GM19240 (cell line): ENCODE results near the gene ZNF213.
"Not testable (repeated sequence)": the region's sequence is repeated elsewhere in the genome, so short reads cannot be mapped to it uniquely, and the experiment has no call there.

Experiments
- DNase-seq: peaks from one replicate; pipeline ENCODE4 v3.0.0; 2011; ENCODE audit warnings: low spot score; ENCODE audit not compliant: insufficient read length

The ZNF213 gene

DNA sequence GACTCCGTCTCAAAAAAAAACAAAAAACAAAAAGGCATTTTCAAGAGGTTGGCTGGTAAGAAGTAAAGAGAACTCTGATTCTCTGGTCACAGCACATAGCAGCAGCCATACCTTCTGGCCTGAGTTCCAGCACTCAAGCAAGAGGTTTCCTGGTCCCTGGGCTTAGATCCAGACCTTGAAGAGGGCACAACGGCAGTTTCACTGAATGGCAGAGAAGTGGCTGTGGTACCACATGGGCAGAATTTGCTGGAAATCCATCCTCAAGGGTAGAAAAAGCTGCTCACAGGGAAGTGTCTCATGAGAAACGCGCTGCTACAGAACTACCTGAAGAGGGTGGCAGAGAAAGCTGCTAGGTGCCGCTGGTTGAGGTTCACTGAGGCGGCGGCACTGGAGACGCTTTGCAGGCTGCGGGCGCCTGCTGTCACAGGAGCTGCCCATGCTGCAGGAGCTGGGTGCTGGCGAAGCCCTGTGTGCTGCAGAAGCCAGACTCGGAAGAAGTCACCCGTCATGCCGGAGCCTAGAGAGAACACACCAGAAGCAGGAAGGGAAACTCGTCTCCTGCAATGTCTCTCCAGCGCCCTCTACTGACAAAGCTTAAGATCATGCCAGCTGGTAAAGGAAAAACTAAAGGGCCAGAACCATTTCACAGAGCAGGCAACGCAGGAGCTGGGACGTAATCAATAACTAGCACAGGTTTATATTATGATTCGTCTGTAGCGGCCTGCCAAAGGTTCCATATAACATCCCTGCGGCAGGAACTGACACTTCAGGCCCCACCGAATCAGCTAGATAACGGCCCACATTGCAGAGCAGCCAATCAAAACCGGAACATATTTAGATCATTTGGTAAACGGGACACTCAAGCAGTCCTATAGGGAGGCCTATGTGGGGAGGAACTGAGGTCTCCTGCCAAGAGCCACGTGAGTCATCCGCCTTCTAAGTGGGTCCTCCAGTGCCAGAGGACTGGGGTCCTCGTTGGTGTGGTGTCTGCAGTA lies 5.4 kb upstream of the ZNF213 start:
- no peak for DNase-seq

DNA sequence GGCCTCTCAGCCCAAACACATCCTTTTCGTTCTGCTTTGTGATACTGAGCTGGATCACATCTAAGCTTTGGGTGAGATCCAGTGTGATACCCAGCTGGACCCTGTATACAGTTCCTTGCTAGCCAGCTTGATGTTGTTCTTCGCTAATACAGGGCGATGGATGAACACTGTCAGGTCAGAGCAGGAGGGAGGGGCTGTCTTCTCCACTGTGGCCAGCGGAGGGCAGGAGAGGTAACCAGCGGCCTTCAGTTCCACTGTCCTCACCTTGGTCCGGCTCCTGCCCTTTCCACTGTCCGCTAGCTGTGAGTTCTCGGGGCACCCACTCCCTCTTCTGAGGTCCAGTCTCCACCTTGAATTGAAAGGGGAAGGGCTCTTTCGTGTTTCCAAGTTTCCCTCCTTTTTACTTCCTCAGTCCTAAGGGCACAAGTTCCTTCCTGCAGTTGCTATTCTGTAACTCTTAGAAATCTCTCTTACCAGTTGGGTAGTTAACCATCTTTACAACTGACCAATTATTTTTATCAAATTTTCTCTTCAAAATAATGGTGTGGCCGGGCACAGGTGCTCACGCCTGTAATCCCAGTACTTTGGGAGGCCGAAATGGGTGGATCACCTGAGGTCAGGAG lies 3.0 kb upstream of the ZNF213 start:
- DNase-seq: no peak

DNA sequence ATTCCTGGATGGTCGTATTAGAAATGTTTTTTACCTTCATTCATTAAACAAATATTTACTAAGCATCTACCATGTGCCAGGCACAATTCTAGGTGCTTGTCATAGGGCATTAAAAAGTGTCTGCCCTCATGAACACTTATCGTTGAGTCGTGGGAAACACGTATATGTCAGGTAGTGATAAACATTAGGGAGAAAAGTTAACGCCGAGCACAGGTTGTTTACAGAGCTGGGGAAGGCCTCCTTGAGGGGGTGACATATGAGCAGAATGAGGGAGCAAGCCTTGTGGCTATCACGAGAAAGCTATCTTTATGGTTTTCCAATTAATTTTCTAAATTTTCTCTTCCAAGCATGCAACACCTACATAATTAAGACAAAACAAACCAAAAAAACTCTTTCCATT lies 985 bp upstream of the ZNF213 start:
- no peak for DNase-seq

DNA sequence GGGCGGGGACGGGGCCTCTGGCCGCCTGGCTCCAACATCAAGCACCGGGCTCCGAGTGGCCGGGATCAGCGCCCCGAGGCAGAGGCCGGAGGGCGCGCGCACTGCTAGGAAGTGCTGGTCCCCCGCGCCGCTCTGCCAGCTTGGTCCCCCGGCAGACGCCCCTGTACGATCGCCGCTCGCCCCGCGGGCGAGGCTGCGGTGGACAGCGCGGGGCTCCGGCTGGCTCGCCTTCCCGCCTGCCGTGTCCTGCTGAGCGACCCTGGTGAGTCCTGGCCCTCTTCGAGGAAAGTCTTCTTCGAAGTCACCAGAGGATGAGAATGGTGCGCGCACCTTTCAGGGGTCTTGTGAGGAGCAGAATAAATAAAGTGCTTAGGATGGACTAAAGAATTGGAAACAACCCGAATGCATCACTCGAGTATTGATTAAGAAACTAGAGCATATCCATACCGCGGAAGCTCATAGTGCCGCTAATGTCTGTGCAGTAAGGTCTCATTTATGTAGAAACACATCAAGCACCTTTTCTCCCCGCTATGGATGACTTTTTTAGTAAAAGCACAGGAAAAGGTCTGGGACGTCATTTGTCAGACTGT lies 392 bp downstream of the ZNF213 start:
- no peak for DNase-seq

DNA sequence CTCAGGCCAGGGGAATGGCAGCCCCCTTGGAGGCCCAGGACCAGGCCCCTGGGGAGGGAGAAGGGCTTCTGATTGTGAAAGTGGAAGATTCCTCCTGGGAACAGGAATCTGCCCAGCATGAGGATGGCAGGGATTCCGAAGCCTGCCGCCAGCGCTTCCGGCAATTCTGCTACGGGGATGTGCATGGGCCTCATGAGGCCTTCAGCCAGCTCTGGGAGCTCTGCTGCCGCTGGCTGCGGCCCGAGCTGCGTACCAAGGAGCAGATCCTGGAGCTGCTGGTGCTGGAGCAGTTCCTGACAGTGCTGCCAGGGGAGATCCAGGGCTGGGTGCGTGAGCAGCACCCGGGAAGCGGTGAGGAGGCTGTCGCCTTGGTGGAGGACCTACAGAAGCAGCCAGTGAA lies 2.4 kb downstream of the ZNF213 start:
- DNase-seq: no peak

DNA sequence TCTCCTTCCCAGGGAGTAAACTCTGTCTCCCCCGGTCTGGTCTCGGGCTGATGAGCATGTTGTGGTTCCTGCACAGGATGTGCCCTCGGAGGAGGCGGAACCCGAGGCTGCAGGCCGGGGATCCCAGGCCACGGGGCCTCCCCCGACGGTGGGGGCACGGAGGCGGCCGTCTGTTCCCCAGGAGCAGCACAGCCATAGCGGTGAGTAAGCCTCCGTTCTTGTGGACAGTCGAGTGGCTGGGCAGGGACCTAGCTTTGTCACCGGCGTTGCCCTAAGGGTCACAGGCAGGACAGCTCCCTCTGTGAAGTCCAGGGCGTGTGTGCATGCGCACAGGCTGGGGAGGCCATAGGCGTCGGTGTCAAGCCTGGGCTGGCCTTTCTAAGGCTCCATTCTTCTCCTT lies 3.5 kb downstream of the ZNF213 start:
- DNase-seq: no peak

DNA sequence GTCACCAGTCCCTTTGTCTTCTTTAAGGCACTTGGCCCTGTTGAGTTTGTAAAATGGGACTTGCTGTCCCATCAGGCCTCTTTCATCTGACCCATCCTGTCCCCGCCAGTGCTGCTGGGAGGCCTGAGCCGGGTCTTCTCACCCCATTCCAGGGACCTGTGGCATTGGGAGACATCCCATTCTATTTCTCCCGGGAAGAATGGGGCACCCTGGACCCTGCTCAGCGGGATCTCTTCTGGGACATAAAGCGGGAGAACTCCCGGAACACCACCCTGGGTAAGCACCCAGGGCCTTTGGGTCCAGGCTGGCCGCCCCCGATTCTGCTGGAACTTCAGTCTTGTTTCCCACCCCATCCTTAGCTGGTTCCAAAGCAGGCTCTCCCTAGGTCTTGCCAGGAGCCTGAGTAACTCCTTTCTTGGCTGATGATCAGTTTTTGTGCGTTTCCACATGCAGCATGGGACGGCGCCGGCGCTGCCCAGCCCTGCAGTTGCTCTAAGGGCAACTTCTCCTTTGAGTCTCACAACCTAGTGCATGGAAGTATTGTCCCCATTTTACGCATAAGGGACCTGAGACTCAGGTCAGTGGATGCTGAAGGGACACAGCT lies 4.1 kb downstream of the ZNF213 start:
- DNase-seq: no peak

DNA sequence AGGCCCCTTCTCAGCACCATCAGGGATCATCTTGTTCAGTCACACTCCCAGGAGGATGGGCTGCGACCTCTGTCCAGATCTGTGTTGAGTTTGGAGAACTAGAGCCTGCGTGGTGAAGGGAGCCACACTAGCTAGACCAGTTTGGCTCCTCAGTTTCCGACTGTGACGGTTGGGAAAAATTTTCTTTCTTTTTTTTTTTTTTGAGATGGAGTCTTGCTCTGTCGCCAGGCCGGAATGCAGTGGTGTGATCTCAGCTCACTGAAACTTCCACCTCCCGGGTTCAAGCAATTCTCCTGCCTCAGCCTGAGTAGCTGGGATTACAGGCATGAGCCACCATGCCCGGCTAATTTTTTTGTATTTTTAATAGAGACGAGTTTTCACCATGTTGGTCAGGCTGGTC lies 4.7 kb downstream of the ZNF213 start:
- not testable (repeated sequence) for DNase-seq

DNA sequence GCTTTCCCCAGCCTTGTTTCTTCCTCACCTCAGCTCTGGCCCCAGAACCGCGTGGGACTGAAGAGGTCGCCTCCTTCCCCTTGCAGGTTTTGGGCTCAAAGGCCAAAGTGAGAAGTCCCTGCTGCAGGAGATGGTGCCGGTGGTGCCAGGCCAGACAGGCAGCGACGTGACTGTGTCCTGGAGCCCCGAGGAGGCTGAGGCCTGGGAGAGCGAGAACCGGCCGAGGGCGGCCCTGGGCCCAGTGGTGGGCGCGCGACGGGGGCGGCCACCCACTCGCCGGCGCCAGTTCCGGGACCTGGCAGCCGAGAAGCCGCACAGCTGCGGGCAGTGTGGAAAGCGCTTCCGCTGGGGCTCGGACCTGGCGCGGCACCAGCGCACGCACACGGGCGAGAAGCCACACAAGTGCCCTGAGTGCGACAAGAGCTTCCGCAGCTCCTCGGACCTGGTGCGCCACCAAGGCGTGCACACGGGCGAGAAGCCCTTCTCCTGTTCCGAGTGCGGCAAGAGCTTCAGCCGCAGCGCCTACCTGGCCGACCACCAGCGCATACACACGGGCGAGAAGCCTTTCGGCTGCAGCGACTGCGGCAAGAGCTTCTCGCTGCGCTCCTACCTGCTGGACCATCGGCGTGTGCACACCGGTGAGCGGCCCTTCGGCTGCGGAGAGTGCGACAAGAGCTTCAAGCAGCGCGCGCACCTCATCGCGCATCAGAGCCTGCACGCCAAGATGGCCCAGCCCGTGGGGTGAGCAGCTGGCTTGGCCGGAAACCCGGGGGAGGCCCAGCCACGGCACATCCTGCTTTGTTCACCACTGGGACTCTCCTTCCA lies 6.0 kb downstream of the ZNF213 start:
- no peak for DNase-seq

DNA sequence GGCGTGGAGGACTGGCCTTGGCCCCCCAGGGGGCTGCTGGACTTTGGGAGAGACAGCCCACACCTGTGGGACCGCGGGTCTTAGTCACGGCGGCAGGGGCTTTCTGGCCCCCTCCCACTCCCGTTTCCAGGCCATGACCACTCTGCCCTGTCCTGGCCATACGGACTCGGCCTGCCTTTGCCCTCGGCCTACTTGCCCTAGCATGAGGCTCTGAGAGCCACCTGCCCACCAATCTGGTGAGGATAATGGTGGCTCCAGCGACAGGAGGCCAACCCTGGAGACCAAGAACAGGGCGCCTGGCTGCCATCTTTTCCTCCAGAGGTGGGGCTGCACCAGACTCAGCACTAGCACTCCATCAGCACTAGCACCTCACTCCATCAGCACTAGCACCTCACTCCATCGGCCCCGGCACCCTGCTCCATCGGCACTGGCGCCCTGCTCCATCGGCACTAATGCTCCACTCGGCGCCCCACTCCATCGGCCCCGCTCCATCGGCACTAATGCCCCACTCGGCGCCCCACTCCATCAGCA lies 7.0 kb downstream of the ZNF213 start:
- DNase-seq: no peak

DNA sequence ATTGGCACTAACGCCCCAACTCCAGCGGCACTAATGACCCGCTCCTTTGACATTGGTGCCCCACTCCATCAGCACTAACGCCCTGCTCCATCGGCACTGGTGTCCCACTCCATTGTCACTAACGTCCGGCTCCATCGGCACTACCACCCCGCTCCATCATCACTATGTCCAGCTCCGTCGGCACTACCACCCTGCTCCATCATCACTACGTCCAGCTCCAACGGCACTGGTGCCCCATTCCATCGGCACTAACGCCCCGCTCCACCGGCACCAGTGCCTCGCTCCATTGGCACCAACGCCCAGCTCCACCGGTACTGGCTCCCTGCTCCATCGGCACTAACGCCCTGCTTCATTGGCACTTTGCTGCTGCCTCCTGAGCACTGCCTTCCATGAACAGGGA lies 7.5 kb downstream of the ZNF213 start:
- DNase-seq: no peak

DNA sequence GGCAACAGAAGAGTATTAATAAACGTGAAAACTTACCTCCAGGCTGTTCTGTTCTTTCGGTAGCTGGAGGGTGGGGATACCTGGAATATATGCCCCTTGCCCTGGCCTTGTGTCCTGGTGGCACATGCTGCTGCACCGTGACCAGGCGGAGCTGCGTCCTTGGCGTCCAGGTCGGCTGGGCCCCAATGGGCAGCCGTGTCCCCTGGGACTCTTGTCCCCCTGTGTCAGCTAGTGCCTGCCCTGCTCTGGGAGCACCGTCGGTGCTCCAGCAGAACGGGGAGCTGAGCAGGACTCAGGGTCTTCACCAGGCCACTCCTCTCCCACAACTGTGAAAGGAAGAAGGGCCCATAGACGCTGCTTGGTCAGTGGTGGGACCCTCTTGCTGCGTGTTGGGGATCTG lies 7.9 kb downstream of the ZNF213 start:
- no peak for DNase-seq

DNA sequence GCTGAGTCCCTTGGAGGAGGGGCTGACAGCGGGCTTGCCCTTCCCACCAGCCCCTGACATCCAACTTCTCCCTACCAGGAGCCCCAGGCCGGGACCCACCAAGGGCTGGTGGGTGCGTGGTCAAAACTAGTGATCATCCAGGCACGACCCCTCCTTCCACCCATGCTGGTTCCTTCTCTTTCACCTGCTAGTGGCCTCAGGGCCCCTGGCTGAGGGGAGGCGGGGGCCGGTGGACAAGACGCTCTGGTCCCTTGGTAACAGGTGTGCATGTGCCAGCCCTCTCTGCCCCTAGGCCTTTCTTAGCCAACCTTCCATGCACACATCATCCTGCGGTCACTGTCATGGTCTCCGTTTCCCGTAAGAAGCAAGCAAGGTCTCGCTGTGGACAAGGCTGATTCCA lies 8.4 kb downstream of the ZNF213 start:
- DNase-seq: no peak

DNA sequence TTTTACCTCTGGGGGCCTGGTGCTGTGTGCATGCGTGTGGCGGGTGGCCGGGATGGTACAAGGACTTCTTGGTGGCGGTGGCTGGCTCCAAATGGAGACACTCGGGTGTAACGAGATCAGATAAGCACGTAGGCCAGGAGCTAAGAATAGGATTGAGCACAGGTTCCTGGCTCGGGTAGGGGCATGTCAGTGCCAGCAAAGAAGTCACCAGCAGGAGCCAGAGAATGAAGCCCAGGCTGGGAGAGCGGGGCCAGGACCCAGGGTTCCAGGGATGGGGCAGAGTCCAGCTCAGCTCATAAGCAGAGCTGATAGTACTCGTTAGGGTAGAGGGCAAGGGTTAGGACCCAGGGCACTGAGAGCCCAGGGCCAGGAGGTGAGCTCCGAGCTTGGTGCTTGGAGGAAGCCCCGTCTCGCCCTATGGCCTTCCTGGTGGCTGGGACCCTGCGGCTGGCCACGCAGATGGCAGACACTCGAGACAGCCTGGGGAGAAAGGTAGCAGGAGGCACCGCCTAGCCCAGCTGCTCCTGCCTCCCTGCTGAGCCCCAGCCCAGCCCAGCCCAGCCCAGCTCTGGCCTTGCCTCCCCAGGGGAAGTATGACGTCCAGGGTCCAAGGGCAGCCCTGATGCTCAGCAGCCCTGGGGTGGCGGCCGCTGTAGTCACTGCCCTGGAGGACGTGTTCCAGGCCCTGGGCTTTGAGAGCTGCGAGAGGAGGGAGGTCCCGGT lies 8.9 kb downstream of the ZNF213 start:
- no peak for DNase-seq

DNA sequence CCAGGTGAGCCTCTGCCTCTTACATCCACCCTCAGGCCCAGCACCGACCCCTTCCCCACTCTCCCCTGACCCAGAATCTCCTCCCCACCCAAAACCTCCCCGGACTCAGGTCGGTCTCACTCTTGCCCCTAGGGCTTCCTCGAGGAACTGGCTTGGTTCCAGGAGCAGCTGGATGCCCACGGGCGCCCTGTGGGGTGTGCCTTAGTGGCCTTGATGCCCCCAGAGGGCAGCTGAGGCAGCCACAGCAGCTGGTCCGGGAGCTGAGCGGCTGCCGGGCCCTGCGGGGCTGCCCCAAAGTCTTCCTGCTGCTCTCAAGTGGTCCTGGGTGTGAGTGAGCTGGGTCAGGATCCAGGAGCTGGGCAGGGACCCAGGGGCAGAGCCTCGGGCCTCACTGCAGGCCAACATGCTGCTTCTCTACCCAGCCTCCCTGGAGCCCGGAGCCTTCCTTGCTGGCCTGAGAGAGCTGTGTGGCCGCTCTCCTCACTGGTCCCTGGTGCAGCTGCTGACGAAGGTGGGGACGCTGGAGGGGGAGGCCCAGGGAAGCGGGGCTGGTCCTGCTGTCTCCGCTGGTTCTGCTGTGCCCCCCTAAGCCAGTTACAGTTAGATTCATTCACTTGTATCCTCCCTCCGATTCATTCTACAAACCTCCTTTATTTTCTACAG lies 9.6 kb downstream of the ZNF213 start:
- no peak for DNase-seq

DNA sequence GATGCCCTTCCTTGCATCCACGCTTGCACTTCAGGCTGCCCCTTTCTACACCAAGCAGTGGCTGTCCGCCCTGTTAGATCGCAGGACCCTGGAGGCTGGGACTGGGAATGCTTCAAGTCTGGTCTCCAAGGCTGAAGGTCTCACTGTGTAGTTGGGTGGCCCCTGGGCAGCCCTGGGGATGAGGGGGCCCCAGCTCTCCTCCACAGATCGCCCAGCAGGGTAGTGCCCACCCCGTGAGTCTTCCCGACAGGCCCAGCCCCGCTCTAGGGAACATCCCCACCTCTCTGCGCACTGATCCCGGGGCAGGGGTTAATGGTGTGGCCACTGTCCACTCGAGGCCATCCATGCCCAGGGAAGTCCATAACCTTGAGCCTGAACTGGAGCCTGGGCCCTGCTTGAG lies 10.3 kb downstream of the ZNF213 start:
- DNase-seq: no peak

DNA sequence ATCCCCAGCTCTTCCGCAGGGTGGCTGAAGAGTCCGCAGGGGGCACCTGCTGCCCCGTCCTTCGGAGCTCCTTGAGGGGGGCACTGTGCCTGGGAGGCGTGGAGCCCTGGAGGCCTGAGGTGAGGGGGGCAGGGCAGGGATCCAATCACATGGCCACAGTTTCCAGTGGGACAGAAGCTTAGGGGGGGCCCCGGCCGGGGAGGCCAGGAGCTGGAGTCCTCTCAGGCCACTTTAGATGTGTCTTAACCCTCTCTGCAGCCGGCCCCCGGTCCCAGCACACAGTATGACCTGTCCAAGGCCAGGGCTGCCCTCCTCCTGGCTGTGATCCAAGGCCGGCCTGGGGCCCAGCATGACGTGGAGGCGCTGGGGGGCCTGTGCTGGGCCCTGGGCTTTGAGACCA lies 10.8 kb downstream of the ZNF213 start:
- DNase-seq: no peak

DNA sequence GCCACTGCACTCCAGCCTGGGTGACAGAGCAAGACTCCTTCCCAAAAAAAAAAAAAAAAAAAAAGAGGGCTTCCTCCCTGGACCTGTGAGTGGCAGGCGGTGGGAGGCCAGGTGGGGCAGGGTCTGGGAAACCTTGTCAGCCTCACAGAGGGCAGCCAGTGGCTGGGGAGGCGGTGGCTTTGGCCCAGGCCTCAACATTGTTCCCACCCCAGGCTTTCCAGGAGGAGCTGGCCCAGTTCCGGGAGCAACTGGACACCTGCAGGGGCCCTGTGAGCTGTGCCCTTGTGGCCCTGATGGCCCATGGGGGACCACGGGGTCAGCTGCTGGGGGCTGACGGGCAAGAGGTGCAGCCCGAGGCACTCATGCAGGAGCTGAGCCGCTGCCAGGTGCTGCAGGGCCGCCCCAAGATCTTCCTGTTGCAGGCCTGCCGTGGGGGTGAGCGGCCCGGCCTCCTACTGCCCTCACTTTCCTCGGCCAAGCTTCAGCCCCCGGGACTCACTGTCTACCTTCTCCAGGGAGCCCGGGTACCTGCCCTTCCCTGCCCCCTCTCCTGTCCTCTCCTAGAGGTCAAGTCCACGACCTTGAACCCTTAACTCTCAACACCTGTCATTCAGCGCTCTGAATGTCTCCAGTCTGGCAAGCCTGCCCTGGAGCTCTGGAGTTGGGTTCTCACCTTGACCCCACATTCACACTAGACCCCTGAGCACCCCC lies 12.4 kb downstream of the ZNF213 start:
- DNase-seq: no peak

DNA sequence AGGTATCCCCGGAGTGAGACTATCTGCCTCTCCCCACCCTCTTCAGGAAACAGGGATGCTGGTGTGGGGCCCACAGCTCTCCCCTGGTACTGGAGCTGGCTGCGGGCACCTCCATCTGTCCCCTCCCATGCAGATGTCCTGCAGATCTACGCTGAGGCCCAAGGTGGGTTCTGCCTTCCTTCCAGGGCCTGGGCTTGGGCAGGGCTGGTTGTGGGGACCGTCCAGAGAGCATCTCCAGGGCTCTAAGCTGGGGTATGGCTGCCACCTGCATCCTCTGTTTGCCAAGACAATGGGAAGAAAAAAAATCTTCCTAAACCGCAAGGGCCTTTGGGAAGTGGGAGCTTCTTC lies 12.9 kb downstream of the ZNF213 start:
- no peak for DNase-seq
